ENCODE measurements around the gene TMEM225B.

- no peak for TF ChIP-seq POLR2A (IDR thresholded peaks at IDR 0.05)
- TF ChIP-seq, protein P1, sequence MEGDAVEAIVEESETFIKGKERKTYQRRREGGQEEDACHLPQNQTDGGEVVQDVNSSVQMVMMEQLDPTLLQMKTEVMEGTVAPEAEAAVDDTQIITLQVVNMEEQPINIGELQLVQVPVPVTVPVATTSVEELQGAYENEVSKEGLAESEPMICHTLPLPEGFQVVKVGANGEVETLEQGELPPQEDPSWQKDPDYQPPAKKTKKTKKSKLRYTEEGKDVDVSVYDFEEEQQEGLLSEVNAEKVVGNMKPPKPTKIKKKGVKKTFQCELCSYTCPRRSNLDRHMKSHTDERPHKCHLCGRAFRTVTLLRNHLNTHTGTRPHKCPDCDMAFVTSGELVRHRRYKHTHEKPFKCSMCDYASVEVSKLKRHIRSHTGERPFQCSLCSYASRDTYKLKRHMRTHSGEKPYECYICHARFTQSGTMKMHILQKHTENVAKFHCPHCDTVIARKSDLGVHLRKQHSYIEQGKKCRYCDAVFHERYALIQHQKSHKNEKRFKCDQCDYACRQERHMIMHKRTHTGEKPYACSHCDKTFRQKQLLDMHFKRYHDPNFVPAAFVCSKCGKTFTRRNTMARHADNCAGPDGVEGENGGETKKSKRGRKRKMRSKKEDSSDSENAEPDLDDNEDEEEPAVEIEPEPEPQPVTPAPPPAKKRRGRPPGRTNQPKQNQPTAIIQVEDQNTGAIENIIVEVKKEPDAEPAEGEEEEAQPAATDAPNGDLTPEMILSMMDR (IDR thresholded peaks at IDR 0.05 in 4 of 5, conservative IDR thresholded peaks at IDR 0.05 in 1 of 5), result no peak
Measured at GRCh38 chr7:99594948-99595745, 2.9 kb upstream of the TMEM225B start.
